CD4-positive, alpha-beta T cell treated with Interferon alpha-2 for 1 hour (primary cell): ENCODE measurements around the gene MMP1.

Source experiments
- DNase-seq, 2 donors: peaks; one replicate each; pipeline ENCODE4 v3.0.0-alpha.2; 2020 to 2022

The MMP1 gene

DNA sequence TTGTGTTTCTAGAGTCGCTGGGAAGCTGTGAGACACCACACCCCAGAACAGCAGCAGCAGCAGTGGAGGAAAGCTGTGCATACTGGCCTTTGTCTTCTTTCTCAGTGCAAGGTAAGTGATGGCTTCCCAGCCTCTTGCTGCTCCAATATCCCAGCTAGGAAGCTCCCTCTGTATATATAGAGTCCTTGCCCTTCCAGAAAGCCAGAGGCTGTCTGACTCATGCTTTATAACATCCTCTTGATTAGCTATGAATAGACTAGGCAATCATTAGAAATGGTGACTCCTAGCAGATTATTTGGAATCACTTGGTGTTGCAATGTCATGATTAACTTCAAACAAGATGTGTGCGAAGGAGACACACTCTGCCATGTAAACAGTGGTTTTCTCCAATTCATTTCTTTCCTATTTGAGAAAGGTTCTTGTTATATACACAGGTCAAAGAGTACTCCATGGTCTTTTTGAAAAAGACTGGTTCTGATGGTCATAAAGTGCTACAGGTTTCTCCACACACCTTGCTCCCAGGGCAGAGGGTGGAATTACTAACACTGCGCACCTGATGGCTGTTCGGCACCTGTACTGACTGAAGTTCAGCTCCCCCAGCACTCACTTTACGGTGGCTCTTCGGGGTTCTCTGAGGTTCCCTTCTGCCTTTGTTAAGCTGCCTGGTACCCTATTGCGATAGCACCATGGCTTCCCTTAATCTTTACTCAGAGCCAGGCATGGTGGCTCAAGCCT is at the start of gene MMP1:
TSS of gene MMP1 (minus strand) at position 149 of the 735 bp plus-strand sequence. CDS start at position 81, 68 bp downstream.
- no peak for DNase-seq

GRCh38 chr11:102846292-102846691 is 48.3 kb upstream of the MMP1 start:
- no peak for DNase-seq

- no peak for DNase-seq
Observed at GRCh38 chr11:102843489-102843888, 45.5 kb upstream of the MMP1 start, which contains the start of gene MMP3. Gene MMP3 (minus strand): TSS chr11:102843609. CDS start chr11:102843546, 63 bp downstream.

GRCh38 chr11:102842930-102843329 is 45.0 kb upstream of the MMP1 start:
- no peak for DNase-seq

GRCh38 chr11:102840018-102840417 is 42.1 kb upstream of the MMP1 start:
- DNase-seq = no peak

DNA sequence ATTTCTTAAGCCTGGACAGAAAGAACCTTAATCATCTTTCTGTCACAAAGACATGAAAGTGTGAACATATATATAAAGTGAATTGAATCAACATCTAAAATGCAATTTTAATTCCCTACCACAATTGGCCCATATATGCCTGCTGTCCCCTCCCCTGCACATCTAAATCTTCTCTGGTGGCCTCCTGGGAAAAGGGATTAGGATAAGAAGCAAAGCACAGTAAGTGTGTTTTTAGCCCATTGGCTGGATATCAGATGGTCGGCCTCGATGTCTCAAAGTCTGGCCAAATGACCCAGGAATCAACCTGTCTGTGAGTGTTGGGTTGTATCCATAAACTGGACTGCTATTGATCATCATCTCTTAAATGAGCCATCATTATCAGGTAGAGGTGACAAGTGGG is 39.7 kb upstream of the MMP1 start:
- no peak for DNase-seq

DNA sequence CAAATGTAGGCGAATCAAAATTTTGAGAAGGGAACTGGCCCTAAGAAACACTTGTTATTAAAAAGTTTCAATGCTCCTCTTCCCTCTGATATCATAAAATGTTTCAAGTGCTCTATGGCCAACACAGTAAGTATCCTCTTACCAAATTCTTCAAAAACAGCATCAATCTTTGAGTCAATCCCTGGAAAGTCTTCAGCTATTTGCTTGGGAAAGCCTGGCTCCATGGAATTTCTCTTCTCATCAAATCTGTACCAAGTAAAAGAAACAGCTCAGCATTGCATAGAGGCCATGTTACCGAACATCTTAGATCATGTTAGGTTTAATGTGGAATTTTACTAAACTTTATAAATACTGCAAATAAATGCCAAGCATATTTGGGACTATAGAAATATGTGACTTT is 39.2 kb upstream of the MMP1 start:
- DNase-seq = no peak

DNA sequence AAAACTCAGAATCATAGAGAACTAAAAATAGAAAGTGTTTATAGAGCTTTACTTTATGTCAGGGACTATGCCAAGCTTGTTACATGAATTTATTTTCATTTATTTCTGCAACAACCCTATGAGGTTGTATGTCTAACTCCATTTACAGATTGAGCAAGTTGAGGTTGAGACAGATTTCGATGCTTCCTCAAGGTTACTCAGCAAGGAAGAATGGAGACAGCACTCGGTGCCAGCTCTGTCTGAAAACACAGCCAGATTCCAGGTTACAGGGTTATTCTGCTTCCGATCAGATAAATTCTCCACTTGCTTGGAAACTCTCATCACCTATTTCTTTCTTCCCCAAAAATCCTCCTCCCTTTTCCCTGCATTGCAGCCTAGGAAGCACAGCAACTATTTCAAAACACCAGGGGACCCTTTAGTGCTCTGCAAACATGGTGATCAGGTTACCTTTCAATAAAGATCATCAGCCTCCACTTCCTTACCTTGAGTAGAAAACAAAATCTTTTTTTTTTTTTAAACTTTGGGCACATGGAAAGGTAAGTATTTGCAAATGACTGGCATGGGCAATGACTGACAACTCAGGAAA is 38.4 kb upstream of the MMP1 start:
- no peak for DNase-seq

- DNase-seq = no peak
Observed at GRCh38 chr11:102833731-102834130, 35.8 kb upstream of the MMP1 start.

DNA sequence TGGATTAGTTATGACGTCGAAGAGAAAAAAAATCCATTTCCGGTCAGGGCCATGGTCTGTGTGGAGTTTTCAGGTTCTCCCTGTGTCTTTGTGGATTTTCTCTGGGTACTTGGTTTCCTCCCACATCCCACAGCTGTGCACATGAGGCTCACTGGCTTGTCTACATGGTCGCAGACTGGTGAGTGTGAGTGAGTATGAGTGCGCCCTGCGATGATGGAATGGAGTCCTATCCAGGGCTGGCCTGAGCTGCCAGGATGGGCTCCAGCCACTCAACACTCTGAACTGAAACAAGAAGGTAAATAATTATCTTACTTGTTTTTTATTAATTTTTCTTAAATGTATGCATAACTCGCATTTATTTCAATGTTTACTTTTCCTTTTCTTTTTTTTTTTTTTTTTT is 34.7 kb upstream of the MMP1 start:
- DNase-seq = no peak

DNA sequence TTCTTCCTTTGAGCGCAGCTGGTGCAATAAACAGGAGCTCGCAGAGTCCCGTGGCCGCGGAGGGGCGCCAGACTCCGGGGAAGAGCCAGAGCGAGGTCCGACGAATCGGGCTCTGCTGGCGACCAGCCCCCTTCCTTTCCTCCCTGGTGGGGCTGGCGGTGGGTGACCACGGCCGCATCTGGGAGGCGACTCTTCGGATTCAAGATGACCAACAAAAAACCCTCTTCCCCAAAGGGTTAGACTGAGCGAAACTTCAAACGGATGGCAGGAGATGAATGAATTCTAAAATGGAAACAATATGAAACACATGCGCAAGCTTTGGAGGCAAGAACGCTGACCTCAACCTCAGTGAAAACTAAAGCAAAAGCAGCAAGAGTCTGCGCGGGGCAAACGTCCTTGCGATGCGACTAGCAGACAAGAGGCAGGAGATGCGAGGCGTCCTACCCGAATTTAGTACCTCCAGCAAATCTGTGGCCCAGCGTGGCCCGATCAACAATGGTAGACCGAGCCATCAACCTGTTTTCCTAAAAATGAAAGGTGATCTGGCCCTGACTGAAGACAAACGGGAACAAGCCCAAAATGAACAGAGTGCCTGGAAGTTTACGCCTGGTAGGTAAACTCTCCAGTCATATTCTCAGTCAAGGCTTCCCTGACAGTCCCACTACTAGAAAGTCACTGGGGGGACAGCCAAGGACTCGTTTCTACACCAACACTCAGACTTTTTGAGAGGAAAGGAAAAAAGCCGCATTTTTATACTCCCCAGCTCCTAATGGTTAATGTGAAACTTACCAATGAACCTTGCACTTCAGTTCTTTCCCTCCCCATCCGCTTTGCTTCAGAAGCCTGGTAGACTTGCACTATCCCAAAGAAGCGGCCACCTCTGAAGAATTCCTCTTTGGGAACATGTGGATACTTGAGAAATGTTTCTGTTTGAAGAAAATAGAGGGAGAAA is 33.8 kb upstream of the MMP1 start:
- no peak for DNase-seq

DNA sequence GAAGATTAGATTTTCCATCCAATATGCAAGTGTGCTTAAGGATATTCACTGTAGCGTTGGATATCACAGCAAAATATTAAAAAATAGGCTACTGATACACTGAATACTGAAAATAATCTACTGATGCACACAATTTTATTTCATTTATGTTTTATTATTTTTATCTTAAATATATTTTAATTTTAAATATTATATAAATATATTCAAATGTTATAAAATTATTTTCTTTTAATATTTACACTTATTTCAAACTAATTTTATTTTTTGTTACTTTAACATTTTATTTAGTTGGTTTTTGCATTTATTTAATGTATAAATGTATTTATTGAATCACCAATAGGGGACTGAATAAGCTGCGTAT is 33.1 kb upstream of the MMP1 start:
- no peak for DNase-seq

DNA sequence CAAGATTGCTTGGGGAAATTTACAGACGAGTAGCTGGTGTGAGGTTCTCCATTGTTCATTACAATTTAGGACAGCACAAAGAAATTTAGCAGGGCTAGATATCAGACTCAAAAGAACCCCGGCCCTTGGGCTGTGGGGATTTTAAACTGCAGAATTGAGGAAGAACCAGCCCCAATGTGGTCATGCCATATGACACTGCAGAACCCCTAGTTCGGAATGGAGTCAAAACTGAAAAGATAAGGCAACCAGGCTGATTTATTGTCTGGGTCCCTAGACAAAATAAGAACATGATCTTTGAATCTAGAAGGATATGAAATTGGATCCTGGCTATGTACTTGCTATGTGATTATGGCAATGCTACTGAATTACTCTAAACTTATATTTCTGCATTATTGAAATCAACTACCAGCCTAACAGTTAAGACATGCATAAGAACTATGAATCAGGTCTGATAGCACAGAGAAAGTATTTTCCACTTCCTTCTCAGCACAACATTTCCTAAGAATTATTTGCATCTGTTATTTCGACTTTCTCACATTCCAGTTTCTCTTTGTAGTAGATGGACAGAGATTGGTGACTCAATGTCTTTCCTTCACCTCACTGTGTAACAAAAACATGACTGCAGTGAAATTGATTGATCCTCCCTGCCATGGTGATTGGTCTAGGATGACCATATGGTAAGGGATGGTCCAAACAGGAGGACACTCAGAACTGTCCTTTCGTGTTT is 32.2 kb upstream of the MMP1 start:
- DNase-seq = no peak

DNA sequence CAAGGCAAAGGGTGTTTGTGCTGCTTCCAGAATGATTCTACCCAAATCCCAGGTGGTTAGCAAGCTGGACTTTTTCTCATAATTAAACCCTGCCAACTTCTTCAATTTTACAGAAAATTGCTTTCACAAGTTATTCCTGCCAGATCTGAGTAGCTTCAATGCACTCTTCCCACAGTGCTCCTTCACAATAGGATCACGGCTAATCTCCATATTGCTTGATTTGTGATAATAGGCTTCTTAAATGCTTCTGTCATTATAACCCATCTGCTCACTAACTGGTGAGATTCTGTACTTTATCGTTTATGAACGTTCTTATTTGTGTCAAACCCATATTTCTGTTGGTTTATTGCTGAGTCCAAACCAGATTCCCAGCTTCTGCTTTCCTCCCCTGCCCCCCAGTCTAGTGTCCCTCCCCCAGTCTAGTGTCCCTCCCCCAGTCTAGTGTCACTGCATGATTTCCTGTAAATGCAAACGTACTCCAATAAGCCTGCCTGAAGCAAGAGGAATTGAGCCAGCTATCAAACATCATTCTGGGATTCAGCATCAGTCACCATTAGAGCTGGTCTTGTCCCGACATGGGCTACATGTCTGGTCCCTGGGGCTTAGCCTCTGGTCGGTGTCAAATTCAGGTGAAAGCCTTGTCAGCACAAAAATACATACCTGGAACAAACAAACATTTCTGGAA is 31.5 kb upstream of the MMP1 start:
- DNase-seq = no peak

GRCh38 chr11:102824556-102824955 is 26.6 kb upstream of the MMP1 start:
- no peak for DNase-seq

GRCh38 chr11:102819491-102819890 is 21.5 kb upstream of the MMP1 start:
- DNase-seq = no peak

DNA sequence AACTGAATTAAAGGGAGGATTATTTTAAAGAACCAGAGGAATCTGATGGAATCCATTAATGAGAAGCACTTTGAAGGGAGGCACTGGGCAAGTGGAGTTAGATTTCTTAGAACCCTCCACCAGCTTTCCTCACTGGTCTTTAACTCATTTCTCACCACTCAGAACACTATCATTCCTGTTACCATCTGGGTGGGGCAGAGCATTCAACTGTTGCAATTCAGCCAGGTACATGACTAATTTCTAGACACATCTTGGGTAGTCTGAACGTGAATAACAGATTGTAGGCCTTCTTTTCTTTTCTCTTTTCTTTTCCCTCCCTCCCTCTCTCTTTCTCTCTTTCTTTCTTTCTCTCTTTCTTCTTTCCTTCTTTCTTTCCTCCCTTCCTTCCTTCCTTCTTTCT is 15.5 kb upstream of the MMP1 start:
- no peak for DNase-seq

- DNase-seq = no peak
Observed at GRCh38 chr11:102812188-102812587, 14.2 kb upstream of the MMP1 start.

DNA sequence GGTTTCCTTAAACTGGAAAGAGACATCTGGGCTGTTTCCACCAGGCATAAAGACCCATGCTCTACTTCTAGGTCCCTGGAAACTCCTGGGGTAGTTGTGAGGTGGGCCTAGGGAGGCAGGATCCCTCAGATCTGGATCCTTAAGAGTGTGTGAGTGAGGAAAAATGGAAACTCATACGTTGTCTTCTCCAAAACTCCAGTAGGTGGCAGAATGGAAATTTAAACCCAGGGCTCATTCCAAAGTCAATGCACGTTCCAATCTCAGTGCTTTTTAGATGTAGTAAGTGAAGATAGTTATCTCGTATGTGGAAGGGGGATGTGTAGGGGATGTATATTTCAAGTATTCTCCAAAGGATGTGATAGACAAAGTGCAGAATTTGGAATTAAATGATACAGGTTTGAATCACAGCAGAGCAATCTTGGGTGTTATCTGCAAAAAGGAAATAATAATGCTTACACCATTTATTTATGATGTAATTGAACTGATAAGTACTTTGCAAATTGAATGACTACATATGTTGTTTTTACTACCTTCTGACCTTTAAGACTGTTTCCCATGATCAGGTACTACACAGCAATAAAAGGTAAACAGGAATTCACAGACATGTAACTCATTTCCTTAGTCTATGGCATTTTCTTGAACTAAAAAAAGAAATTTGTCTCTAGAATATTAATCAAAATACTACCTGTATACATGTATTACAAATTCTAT is 13.1 kb upstream of the MMP1 start:
- no peak for DNase-seq

DNA sequence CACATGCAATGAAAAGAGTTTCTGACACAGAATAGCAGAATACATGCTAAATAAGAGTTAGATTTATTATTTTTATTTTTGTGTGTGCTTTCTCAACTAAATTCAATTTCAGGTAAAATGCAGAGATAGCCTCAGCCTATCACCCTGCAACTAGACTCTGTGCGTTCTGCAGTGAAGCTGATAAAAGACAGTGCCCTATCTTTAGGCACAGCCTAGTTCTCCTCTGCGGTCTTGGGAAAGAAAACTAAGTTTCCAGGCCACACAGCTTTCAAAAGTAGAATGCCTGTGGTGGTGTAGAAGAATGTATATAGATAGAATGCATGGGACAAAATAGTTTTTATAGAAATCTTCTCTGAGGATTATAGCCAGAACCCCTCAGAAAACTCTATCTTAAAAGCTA is 12.0 kb upstream of the MMP1 start:
- DNase-seq = no peak

- DNase-seq = no peak
Observed at GRCh38 chr11:102807921-102808320, 10.0 kb upstream of the MMP1 start.

DNA sequence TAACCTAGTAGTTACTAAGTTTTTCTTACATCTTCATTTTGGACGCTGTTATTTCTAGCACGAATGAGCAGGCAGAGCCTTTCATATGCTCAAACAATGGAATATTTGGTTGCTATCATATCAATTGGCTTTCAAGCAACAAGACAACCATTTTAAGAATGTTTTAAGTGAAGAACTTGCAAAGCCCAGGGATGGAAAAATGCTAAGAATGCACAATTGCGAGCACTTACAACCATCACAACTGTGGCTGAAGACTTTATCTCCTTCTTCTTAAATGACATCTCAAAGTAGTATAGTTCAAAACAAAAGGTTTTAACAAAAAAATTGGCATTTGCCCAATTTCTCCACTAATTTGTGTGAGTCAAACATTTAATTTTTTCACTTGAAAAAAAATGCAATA is 8.3 kb upstream of the MMP1 start:
- DNase-seq = no peak
